NCI-H128 (cell line): ENCODE results near the gene HOXA9.

Experiments used
- DNase-seq: peaks from one replicate; lab custom pipeline; 2025; ENCODE audit not compliant: unreplicated experiment; lab: John Stamatoyannopoulos, UW

Gene HOXA9

DNA sequence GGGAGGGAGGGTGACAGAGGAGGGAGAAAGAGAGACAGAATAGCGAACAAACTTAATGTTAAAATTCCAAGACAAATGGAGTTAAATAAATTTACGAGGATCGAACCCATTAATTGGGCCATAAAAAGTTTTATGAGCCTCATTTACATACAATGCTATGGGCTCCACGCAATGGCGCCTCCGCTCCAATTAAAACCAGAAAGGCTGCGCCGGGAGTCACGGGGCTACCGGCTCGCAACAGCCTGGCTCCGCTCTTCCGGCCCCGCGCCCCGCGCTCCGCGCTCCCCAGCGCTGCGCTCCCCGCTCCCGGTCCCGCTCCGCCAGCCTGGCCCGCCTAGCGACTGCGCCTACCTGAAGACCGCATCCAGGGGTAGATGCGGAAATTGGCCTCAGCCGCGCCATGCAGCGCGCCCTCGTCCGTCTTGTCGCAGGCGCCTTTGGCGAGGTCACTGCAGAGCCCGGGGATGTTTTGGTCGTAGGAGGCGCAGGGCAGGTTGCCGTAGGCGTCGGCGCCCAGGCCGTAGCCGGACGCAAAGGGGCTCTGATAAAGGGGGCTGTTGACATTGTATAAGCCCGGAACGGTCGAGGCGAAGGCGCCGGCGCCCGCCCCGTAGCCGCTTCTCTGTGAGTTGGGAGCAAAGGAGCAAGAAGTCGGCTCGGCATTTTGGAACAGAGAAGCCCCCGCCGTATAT, 9.4 kb downstream of the HOXA9 start:
- DNase-seq, result no peak

DNA sequence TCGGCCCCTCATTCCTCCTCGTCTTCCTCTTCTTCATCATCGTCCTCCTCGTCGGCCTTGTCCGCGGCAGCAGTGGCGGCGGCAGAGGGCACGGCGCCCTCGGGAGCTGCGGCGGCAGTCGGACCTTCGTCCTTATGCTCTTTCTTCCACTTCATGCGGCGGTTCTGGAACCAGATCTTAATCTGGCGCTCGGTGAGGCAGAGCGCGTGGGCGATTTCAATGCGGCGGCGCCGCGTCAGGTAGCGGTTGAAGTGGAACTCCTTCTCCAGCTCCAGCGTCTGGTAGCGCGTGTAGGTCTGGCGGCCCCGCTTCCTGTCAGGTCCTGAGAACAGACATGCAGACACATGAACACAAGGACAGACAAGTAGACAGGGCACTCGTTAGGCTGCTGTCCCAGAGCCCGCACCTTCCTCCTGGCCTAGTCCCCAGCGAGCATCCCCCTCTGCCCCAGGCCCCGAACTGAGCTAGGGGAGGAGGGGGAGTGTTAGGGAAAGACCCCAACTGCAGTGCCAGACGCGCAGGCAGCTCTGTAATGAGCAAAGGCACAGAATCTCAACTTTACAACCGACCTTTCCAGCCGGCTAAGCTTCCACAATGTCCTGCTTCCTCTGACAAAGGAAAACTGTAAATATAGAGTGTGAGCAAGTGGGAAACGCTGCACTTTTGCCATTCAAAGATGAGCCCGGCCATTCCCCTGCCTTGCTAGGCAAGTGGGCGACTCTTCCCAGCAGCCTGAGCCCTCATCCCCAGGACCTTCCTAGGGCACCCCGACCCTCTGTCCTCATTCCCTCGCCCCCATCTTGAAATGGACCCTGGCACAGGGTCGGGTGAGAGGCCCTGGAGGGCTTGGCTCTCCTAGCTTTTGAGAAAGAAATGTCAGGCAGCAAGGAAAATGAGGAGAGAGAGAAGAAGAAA, 10.2 kb downstream of the HOXA9 start:
- DNase-seq, result no peak

- no peak for DNase-seq
Measured at GRCh38 chr7:27154369-27154768, 11.0 kb downstream of the HOXA9 start.

- no peak for DNase-seq
Measured at GRCh38 chr7:27153526-27153925, 11.8 kb downstream of the HOXA9 start.

DNA sequence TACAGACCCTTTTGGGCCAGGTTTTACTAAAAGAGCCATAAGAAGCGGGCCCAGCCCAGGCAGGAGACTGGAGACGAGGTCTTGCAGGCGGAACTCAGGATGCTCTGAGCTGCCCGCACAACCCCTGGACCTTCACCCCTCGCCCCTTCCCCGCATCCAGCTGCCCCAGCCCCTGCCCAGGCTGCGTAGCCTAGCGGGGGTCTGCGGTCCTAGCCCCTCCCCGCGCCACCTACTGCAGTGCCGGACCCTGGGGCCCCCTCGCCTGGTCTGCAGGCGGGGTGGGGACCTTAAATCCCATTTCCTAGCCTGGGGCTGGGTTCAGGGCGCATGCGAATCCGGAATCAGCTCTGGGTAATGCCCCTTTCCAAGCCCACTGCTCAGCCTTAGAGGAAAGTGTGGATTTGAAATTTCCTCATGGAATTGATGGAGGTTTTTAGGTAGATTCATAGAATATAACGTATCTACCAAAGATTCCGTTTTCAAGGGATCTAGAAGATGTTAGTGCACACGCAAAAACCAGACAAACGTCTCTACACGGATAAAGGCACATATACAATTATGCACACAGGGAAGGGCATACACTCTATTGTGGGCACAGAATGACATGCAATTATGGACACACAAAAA, 12.4 kb downstream of the HOXA9 start:
- no peak for DNase-seq

DNA sequence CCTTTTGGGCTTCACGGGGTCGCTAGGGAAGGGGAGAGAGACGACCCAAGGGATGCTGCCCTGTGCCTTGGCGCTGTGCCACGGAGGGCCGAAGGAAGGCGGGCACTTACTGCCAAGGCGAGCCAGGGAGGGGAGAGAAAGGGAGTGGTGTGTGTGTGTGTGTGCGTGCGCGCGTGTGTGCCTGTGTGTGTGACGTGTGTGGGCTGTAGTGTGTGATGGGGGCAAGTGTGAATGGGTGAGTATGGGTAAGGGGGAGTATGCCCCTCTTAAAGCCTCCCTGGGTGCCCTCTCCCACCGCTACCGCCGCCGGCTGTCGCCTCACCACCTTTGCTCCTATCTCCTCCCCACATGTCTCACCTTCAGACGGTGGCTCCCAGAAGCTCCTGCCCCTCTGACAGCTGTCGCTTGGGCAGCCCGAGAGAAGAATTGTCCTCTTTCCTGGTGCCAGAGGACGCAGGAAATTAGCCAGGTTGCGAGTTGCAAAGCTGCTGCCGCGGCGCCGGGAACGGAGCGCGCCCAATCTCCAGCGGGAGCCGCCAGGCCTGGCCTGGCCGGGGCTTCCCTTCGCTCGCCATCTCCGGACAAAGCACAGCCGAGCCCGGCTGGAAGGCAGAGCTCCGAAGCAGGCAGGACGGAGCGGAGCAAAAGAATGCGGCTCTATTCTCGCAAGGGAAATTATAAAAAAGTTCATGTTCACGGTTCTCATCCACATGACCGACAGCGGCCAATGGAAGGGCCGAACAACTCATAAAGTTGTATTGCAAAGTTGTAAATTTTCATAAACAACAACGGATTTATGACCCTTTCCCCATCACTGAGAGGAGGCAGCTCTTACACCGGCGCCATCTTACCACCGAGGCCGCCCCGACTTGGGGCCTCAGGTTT, 13.2 kb downstream of the HOXA9 start, which contains the start of gene HOXA3:
Gene HOXA3 (minus strand): TSS at position 653 of the 885 bp plus-strand sequence. CDS start 41,943 bp downstream, outside the sequence.
- no peak for DNase-seq

DNA sequence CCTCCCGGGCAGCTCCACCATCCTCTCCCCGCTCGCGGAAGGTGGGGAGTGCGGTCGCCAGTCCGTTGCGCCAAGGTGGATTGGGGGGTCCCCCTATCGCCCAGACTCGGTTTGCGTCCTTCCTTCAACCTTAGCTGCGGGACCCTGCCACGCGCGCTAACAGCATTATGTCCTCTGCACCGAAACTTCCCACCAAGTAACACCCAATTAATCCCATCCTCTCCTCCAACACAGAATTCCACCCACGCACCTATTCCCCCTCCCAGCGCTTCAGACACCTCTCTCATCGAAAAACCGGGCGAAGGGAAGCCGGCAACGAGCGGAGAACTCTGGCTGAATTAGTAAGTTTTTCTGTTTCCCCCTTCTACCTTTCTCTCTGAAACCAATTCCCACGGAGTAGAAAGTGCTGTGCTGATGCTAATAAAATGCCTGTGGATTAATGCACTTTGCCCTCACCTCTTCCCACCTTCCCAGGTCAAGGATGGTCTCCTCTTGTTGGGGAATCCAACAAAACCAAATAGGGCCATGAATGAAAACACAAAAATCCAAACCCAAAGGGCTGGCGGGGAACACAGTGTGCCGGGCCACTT, 13.9 kb downstream of the HOXA9 start:
- DNase-seq, result no peak

GRCh38 chr7:27150568-27151340, 14.6 kb downstream of the HOXA9 start:
- peak; percentile 55 for DNase-seq

DNA sequence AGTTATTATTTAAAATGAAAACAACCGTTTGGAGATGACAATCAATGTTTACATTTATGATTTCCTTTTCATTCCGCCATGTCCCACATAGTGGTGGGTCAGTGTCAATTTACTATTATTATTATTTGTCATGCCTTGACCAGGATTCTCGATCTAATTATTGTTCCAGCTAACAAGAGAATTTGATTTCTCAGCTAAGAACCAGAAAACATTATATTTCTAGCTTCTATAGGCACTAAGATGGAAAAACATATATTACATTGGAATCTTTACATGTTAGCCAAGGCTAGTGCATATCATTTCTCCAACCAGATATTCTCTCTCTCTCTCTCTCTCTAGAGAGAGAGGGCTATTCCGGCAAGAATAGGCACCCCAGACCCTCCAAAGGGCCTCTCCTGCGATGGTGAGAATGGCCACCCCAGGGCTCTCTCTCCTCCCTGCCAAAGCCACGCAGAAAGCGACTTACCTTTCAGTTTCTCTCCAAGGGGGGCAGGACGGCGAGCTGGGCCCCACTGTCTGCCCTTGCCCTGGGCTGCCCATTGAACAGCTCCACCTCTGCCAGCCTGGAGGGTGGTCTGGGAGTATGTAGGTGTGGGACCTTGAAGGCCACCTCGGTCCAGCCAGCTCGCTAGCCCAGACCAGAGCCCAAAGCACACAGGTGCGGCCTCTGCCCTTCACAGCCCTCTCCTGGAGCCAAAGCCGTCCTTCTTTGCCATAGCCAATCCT, 15.3 kb downstream of the HOXA9 start:
- DNase-seq, result no peak

- no peak for DNase-seq
Measured at GRCh38 chr7:27148756-27149641, 16.3 kb downstream of the HOXA9 start.

GRCh38 chr7:27148031-27148755, 17.1 kb downstream of the HOXA9 start:
- DNase-seq, result no peak

GRCh38 chr7:27147199-27148030, 17.9 kb downstream of the HOXA9 start, which contains the start of gene HOXA6:
Gene HOXA6, minus strand, starts transcription at chr7:27147774. Its CDS starts 25 bp downstream, at chr7:27147749.
- peak; percentile 31 for DNase-seq

GRCh38 chr7:27146491-27147198, 18.7 kb downstream of the HOXA9 start:
- no peak for DNase-seq

- DNase-seq, result no peak
Measured at GRCh38 chr7:27145914-27146412, 19.4 kb downstream of the HOXA9 start.

DNA sequence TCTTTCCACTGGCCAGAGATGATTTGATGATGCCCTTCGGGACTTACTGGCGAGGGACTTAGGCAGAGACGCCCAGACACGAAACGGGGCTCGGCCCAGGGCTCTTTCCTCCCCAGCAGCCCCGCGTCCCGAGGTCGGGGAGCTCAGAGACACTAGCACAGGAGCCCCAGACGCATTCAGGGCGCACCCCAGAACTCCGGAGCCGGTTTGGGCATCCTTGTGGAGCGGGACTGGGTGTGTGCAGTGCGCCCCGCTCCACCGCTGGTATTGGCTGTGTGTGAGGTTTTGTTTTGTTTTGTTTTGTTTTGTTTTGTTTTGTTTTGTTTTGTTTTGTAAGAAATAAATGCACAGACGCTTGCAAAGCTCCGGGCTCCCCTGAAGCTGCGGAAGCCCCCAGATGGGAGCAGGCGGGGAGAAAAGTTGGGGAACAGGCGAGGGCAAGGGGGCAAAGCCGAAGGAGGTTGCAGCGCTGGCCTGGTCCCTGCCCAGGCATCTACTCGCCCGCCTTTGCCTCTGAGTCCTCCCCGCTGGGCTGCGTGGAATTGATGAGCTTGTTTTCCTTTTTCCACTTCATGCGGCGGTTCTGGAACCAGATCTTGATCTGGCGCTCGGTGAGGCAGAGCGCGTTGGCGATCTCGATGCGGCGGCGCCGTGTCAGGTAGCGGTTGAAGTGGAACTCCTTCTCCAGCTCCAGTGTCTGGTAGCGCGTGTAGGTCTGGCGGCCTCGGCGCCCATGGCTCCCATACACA, 20.0 kb downstream of the HOXA9 start:
- no peak for DNase-seq
